NCI-H2196 treated with DMSO at 0.1 percent for 48 hours (cell line): ENCODE results near the gene ACTG2.

Experiments
- DNase-seq: peaks from one replicate; lab custom pipeline; 2025; ENCODE audit not compliant: unreplicated experiment; lab: John Stamatoyannopoulos, UW

The ACTG2 gene

DNA sequence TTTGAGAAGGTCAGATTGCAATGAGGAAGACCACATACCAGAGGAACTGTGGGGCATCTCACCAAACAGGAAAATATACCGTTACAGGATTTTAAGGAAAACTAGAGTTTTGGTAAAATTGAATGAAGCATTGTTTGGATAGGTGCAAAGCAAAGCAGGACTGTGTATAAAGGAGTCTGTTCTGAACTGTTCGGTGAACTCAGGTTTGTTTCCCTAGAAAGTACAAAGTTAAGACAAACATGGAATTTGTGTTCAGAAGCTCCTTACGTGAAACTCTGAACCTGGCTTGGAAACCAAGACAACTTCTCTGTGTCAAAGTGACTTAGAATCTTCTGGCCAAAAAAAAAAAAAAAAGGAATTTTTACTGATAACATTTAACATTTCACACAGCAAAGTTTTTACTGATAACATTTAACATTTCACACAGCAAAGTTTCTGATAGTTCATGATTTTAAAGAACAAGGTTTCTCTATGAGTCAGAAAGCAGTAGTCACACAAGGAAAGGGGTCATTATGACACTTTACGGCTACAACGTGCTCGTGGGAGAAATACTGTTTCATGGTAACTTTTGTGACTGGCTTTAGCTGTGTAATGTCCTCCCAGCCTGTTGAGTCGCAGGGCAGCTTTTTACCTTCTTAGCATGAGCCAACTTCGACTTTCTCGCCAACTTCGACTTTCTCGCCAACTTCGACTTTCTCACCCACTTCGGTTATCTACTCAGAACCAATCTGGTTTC is 70.7 kb downstream of the ACTG2 start:
- no peak for DNase-seq

DNA sequence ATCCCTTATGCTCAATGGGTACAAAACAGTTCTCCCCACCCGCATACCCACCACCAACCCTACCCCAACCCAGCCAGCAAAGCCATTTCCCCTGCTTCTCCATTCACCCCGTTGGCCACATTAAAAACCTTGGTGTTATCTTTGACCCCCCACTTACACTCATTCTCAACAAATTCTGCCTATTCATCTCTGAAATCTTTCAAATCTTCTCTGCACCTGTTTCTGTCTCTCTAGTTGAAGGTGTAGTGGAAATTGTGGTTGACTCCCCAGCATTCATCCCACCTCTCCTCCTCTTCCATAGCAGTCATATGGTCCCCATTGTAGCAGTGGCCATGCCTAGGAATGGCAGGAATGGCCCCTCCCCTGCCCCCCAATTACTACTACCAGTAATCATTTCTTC is 71.4 kb downstream of the ACTG2 start:
- no peak for DNase-seq

DNA sequence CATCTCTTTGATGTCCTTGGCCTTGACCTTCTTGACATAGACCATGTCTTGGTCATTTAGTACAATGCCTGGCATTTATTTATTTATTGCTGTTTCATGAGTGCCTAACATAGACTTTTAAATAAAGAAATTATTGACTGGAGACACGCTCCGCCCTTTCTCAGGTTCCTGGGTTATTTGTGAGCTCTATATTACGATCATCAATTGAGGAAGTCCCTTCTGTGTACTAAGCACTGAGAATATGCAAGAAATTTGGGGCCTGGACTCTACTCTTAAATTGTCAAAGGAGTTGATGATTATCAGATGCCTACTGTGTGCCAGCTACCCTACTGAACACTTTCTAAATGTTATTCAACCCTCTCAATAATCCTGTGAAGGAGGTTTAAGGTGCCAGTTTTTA is 72.2 kb downstream of the ACTG2 start:
- DNase-seq, result no peak

DNA sequence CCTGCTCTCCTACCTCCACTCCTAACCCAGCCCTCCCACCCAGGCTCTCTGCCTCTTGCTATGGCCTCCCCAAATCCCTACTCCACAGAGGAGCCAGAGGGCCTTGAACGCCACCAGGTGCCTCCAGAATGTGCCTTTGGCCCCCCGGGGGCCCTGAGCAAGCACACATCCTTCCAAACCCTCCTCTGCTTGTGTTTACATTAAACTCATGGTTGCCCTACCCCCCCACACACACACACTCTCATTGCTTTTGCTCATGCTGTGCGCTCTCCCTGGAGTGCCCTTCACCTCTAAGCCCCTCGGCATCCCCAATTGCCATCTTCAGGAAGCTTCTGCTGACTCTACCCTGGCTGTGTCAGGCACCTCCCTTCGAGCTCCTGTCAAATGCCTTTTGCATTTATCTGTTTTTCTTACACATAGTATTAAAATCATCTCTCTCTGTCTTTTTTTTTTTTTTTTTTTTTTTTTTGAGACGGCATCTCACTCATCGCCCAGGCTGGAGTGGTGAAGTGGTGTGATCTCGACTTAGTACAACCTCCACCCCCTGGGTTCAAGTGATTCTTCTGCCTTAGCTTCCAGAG is 75.6 kb downstream of the ACTG2 start:
- no peak for DNase-seq

DNA sequence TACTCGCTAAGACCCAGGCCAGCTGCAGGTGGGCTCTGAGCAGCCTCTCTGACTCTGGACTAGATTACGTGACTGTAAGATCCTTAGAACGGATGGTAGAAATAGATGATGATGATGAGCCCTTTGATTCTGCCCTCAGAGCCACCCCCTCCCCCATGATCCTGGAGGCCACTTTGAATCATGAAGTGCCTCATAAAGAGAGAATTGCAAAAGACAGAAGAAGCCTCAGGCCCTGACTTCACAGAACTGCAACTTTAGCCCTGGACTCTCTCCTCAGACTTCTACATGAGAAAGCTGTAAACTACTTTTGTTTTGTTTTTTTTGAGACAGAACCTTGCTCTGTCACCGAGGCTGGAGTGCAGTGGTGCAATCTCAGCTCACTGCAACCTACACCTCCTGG is 76.5 kb downstream of the ACTG2 start:
- DNase-seq, result no peak
